HG03108 (cell line): ENCODE data around the gene SBF2.
A peak's percentile ranks its signal among the peaks of the same experiment; 100 is the strongest.

Experiments
- ATAC-seq: cut with Tn5 transposase; IDR thresholded peaks from one replicate; pipeline ENCODE4 v1.9.1; 2021; ENCODE audit warnings: moderate library complexity; ENCODE audit not compliant: unreplicated experiment

Gene SBF2

DNA sequence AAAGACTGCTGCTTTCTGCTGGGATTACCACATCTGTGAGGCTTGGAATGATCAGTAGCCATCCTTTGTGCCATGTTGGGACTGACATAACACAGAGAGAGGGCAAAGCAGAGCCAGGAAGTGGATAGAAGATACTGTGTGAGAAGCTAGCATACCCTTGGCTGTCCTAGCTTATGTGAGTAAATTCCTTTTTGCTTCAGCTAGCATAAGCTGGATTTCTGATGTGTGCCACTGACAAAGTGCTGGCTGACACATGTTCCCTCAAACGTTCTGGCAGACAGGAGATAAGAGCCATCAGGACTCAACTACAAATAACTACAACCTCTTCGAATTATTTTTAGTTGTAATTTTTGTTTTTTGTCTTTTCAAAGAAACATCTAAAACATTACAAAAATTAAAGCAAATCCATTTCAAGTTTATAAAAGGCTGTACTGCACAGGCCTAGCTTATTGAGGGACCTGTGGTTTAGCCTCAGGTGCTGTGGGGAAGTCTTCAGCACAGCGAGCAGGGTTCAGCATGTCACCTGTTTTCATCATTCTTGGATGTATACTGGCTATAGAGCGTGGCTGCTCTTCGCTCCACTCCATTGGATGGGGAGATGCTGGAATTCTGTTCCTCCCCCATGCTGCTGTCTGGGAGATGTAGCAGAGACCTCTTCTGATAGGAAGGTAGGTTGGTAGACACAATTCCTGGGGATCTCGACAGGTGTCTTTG is 509.3 kb downstream of the SBF2 start:
- no peak for ATAC-seq

DNA sequence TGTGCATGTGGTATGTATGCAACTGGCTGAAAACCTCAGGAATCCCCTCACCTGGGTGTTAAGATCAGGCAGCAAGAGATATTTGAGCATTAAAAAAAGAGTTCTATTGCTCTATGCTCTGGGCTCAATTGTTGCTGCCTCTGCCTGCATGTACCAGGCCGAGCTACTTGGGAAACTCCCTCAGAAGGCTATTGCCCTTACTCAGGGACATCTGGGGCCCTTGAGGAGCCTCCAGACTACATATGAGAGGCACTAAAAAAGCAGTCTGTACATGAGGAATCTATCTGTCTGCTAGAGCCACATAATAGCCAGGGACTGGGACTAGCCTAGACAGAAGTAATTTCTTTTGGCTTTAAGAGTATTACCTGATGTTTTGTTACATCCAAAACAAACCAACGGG is 510.0 kb downstream of the SBF2 start:
- ATAC-seq = no peak

DNA sequence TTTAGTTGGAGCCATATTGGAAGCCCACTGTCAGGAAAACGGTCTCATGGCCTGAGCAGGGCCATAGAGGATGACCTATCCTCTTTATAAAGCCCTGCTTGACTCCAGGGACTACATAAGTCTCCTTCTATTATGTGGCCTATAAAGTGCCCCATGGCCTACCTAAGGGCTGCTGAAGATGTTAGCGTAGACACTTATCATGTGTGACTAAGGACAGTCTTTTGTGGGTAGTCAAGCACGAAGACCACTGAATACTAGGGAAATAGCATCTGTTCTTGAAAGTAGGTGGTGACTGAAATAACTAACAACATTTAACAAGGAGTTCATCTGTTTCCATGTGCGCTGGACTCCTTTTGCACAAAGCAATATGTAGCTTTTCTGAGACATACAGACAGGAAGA is 513.1 kb downstream of the SBF2 start:
- ATAC-seq = no peak

DNA sequence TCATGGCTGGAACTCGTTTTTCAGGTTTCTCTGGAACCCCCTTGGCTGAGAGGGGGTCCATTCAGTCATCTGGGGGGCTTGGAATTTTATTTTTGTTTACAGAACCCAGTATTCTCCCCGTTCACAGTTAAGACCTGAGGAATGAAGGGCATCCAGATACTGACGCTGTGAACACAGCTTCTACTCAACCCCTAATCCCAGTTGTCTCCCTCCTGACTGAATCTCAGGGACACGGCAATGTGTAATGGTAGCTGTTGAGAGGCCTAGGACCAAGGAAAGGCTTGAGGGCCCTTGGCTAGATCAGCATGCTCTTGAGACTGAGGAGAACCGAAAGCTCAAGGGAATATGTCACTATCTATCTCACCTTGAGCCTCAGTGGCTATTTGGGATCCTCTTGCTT is 516.5 kb downstream of the SBF2 start:
- no peak for ATAC-seq

DNA sequence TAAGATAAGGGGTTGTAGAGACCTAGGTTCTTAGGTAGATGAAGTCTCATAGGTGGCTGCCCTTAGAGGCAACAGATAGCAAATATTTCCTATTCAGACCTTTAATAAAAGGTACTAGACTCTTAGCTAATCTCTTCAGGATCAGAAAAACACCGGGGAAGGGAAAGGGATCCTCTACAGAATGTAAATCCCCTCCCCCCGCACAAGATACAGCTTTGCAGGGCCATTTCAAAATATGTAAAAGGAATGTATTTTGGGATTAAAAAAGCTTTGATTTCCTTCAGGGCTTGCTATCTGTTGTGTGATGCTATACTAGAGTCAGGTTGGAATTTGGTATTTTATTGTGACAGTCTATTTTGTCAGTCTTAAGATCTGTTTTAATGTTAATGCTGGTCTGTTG is 517.0 kb downstream of the SBF2 start:
- ATAC-seq = no peak

DNA sequence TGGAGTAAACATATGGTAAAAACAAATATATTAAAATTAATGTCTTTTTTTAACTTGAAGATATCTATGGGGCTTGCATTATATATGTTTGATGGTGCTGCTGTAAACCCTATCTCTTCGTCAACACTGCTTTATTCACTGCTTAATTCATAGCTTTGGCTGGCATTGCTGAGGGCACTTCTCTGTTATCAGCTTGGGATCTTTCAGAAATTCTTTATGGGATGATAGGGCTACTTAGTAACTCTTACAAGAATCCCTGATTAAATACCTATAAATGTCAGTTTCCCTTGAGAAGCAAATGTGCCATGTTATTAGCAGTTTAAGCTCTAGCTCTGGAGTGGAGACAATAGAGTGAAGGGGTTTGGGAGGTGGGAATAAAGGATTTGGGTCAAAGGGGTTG is 517.8 kb downstream of the SBF2 start:
- ATAC-seq = no peak

DNA sequence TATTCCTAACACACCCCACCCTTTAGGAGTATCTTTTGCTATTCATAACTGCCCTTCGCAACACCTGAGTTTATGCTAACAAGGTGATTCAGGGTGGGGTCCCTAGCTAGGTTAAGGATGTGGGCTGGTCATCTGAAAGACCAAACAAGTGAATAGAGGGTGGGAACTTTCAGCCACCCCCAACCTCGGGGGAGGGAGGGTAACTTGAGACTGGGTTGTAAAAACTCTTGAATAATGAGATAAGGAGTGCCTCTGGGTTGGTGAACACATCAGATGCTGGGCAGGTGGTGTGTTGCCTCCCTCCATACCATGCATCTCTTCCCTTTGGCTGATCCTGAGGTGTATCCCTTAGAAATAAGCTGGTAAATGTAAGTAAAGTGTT is 518.6 kb downstream of the SBF2 start:
- ATAC-seq = no peak

DNA sequence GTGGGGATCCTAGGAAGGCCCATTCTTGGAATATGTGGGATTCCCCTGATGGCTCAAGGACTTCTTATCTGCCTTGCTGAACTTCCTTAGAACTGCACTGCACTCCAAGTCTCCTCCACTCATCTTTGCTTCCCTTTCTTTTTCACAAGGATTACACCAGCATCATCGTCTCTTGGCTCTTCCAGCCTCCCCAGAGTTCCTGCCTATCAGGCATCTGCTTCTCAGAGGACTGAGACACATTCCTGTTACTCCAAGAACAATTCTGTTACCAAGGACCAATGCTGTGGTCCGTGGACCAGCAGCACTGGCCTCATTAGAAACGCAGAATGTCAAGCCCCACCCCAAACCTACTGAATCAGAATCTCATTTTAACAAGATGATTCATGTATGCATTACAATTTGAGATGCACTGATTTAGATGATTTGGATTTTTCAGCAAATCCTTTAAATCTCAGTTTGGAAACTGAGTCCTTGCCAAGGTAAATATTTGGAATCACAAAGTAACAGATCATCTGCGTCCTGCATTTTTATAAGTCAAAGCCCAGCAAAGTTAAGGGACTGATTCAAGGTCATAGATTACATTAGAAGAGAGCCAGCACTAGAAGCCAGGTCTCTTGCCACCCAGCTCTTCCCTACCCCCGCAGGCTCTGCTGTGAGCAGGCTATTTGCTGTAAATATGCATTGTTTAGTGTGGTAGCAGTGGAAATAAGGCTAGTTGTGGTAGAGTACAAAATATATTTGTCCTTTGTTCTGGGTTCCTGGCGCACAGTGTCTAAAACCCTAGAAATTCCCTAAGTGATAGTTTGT is 519.2 kb downstream of the SBF2 start:
- no peak for ATAC-seq

DNA sequence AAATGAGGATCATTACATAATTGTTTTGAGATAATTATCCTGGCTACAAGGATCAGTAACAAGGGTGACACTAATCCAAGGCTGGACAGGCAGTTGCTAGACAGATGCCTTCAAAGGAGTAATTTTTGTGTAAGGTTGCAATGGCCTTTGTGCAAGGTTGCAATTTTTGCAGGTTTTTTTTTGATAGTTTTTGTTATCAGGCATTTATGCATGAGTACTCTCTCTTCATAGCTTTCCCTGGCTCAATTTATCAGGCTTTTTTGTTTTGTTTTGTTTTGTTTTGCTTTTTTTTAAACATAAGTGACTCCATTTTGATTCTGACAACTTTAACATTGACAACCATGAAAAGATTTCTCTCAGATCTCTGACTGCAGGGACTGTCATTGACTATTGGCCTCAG is 519.9 kb downstream of the SBF2 start:
- ATAC-seq = no peak

DNA sequence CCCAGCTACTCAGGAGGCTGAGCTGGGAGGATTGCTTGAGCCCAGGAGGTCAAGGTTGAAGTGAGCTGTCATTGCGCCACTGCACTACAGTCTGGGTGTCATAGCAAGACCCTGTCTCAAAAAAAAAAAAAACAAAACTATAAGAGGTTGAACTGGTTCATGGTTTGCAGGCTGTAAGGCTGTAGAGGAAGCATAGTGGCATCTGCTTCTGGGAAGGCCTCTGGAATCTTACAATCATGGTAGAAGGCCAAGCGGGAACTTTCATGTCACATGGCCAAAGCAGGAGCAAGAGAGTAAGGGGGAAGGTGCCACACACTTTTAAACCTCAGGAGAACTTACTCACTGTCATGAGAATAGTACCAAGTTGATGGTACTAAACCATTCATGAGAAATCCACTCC is 520.5 kb downstream of the SBF2 start:
- no peak for ATAC-seq

DNA sequence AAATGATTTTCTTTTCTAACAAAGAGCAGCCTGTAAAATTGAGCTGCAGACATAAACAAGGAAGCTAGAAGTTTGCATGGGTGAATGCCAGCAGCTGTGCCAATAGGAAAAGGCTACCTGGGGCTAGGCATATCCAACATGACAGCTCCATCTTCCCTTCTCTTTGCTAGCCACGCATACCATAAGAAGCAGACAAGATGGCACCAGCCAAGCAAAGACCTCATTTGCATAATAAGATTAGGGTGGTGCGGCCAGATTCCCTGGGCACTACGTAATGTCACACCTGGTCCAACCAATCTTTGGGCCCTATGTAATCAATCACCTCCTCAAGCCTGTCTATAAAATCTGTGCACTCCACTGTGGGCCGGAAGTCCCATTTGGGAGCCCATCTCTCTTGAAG is 521.8 kb downstream of the SBF2 start:
- ATAC-seq = no peak

DNA sequence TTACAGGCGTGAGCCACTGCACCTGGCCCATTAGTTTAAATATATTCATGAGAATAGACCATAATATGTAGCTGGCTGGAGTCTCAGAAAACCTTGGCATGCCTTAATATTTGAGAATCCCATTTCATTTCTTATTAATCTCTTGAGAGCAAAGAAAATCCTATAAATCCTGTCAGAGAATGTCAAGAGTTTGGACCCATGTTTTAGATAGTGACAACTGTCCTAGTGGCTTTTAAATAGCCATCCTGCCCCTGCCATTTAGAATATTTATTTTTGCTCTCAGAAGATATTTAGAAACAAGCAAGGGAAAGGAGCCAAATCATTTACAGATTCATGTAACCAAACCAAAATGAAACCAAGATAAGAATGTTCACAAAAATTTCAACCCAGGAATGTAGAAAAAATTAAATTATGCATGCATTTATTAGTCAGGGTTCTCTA is 522.9 kb downstream of the SBF2 start:
- ATAC-seq = no peak

DNA sequence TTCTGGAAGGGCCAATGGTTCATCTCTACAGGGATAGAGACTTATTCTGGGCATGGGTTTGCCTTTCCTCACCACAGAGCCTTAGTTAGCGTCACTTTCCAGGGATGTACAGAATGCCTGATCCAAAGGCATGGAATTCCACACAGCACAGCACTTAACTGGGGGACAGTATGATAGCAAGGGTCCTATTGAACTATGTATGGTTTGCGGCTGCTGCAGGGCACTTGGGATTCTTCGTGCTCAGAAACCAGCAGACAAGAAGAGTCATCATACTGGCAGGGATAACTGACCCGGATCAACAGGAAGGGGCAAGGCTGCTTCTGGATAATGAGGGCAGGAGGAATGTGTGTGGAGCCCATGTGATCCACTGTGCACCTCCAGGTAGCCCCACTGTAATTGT is 524.4 kb downstream of the SBF2 start:
- no peak for ATAC-seq

DNA sequence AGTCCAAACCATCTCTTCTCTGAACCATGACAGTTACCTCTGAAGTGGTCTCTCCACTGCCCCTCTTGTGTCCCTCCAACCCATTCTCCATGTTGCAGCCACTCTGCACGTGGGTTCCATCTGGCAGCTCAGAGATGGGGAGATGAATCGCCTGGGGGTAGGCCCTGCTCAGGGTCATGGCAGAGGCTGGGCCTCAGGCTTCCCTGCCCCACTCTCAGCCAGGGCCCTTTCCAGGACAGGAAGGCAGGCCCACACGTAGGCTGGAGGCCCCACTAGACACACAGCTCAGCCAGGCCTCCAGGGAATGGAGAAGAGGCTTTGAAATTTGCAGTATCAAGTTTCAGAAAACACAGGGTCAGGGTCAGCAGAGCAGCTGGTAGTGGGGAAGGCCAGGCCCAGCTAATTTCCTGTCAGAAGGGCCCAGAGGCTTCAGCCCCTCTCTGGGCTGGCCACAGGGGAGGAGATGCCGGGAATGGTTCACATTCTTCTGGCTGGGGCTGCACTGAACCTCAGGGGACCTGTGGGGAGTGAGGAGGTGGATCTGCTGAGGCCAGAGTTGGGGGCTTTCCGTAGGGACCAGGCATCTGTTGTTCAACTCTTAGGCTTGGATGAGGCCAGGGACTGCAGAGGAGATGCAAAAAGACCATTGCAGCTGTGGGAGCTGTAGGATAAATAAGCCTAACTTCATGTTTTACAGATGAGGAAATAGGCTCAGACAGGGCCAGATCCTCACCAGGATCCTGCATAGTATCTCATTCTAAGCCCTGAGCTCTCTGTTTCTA is 528.5 kb downstream of the SBF2 start:
- peak; percentile 70 for ATAC-seq

DNA sequence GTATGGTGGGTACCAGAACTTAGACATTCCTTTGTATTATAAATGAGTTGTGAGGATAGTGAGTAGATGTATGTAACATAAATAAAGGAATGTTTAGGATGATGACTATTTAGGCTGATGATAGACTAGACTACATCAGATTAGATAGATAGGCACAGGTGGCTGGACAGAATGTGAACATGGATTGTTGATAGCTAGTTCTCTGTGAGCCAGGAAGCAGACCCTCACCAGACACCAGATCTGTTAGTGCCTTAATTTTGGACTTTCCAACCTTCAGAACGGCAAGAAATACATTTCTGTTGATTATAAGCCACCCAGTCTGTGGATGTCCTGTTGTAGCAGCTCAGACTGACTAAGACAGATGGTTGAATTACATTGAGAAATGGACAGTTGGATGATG is 530.7 kb downstream of the SBF2 start:
- no peak for ATAC-seq

DNA sequence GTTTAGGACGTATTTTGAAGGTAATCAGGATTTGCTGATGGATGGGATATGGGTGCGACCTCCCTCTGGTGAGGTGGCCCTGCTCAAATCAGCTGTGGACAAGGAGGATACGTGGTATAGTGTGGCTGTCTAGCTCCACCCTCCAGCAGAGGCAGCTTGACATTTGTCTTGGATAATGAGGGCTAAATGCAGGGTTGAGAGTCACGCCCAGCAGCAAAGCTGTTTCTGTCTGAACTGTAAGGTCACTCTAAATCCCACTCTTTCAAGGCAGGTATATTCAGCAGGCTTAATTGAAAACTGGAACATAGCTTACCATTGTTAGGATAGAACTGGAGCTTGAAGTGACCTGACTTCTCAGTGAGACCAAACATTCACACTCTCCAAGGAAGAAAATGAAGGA is 531.5 kb downstream of the SBF2 start:
- ATAC-seq = no peak

DNA sequence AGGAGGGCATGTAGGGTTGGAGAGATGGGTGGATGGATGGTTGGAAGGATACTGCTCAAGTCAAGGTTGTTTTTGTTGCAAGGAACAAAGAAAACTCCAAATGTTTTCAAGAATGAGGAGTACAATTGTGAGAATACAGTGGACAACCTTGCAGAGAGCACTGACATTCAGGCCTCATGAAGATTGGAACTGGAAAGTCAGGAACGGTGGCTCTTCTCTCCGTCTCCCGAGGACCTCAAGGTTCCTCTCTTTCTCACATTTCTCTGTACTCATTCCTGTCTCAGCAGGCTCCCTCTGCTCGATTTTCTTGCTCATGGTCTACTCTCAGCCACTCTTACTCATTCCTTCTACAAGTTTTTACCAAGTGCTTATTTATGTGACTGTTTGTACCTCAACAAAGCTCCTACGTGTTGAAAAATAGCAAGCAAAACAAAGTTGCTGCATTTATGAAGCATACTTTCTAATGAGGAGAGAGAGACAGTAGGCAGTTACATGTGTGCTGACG is 532.5 kb downstream of the SBF2 start:
- ATAC-seq = no peak

DNA sequence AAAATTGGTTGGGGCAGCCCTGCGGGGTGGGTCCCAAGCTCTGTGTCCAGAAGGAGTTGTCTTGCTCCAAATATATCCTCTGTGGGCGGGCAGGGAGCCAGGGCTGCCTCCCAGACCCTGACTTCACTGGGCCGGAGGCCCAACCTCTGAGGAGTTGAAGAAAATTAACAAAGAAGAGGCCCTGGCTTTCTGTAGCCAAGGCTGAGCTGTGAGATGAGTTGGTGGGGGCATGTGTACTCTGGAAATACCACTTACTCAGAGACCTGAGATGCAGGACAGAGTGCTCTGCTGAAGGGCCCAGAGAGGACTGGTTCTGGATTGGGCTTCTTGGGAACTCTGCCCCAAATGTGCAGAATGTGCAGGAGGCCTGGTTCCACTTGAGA is 533.8 kb downstream of the SBF2 start:
- ATAC-seq = no peak

DNA sequence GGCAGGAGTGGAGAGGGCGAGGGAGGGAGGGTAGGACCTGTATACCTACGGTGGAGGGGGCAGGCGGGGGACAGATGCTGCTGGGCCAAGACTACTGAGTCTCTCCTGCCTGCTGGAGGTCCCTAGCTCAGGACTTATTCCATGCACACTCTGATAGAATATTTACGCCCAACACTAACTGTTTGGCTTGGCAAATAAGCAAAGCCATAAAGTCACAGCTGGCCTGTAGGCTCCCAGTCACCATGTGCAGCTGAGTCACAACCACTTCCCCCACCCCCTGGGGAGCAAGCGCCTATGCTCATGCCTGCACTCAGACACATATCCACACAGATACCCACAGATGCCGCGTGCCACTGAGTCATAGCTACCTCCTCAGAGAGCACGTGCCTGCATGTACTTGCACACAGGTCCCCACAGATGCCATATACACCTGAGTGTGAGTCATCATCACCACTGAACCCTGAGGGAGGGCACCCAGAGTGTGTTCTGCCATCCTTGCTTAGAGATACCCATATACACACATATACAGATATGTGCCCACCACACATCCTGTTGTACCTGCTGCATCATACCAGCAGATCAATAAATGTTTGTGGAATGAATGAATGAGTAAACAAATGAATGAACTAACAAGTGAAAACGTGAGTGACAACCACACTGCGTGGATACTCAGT is 534.4 kb downstream of the SBF2 start:
- peak; percentile 42 for ATAC-seq

DNA sequence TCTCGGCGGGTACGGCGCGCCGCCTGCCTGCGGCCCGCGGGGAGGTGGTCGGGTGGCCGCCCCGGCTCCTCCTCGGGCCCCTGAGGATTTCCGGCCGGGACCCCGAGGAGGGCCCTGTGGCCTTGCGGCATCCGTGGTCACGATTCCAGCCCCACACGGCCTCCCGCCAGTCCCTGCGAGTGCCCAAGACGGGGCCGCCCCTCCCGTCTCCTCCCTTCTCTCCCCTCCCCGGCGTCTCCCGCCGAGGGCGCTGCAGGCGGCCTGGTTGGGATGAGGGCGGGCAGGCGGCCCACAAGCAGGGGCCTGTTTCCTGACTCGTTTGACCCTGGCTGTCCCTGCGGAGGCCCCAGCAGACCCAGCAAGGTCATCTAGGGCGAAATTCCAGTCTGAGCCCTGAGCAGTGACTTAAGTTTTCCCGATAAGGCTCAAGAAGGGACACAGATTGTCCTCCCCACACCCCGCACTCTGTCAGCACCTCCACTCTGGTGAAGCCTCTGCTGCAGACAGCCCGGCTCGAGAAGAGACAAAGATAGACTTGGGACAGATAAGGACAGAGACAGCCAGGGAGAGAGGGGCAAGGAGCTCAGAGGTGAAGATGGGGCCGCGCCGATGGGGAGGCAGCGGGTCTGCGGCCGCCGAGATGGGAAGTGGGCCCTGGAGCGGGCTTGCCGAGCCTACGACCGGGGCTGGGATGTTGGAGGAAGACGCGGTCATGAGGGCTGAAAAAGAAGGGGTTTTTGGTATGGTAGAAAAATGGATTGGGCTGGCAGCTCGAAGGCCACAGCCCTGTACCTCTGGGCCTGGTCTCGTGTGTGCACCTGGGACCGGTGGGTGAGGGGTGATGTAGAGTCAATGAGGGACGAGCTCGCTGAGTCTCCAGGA is 535.1 kb downstream of the SBF2 start:
- ATAC-seq = peak; percentile 26
